NCI-H82 treated with DMSO at 0.1 percent for 48 hours (cell line): ENCODE results near the gene PRKCQ.
A peak's percentile ranks its signal among the peaks of the same experiment; 100 is the strongest.

Experiments used
- DNase-seq: peaks from one replicate; lab custom pipeline; 2025; ENCODE audit not compliant: unreplicated experiment; lab: John Stamatoyannopoulos, UW

PRKCQ gene

GRCh38 chr10:6411436-6411835 is 168.6 kb downstream of the PRKCQ start:
- DNase-seq: no peak

- no peak for DNase-seq
Observed at GRCh38 chr10:6410830-6411229, 169.2 kb downstream of the PRKCQ start.

GRCh38 chr10:6409971-6410643 is 170.0 kb downstream of the PRKCQ start:
- DNase-seq: peak; percentile 7

GRCh38 chr10:6408799-6409198 is 171.3 kb downstream of the PRKCQ start:
- no peak for DNase-seq

GRCh38 chr10:6407034-6407721 is 172.9 kb downstream of the PRKCQ start:
- DNase-seq: no peak

GRCh38 chr10:6406220-6407033 is 173.6 kb downstream of the PRKCQ start:
- no peak for DNase-seq

GRCh38 chr10:6405713-6406112 is 174.4 kb downstream of the PRKCQ start:
- no peak for DNase-seq

GRCh38 chr10:6404127-6405072 is 175.7 kb downstream of the PRKCQ start:
- no peak for DNase-seq

- DNase-seq: no peak
Observed at GRCh38 chr10:6402960-6403359, 177.1 kb downstream of the PRKCQ start.

- DNase-seq: no peak
Observed at GRCh38 chr10:6402349-6402709, 177.7 kb downstream of the PRKCQ start.

- peak; percentile 76 for DNase-seq
Observed at GRCh38 chr10:6401558-6402348, 178.3 kb downstream of the PRKCQ start.

- DNase-seq: no peak
Observed at GRCh38 chr10:6400821-6401465, 179.1 kb downstream of the PRKCQ start.

- DNase-seq: no peak
Observed at GRCh38 chr10:6400331-6400730, 179.7 kb downstream of the PRKCQ start.

GRCh38 chr10:6399879-6400278 is 180.2 kb downstream of the PRKCQ start:
- no peak for DNase-seq

- no peak for DNase-seq
Observed at GRCh38 chr10:6399231-6399741, 180.8 kb downstream of the PRKCQ start.

- no peak for DNase-seq
Observed at GRCh38 chr10:6398399-6398798, 181.7 kb downstream of the PRKCQ start.

GRCh38 chr10:6396652-6397051 is 183.4 kb downstream of the PRKCQ start:
- no peak for DNase-seq

GRCh38 chr10:6396226-6396625 is 183.8 kb downstream of the PRKCQ start:
- no peak for DNase-seq

- no peak for DNase-seq
Observed at GRCh38 chr10:6395606-6396005, 184.5 kb downstream of the PRKCQ start.
